NCI-H748 (cell line): ENCODE measurements around the gene TMEM52.

Experiments
- DNase-seq: peaks from one replicate; lab custom pipeline; 2025; ENCODE audit not compliant: unreplicated experiment; lab: John Stamatoyannopoulos, UW

The TMEM52 gene

GRCh38 chr1:1918901-1919303 lies at the start of gene TMEM52:
Gene TMEM52 (minus strand): TSS chr1:1919279. CDS start chr1:1919265, 14 bp downstream.
- DNase-seq = no peak

GRCh38 chr1:1967879-1968278 lies 48.8 kb upstream of the TMEM52 start:
- no peak for DNase-seq

GRCh38 chr1:1967151-1967550 lies 48.1 kb upstream of the TMEM52 start:
- no peak for DNase-seq

GRCh38 chr1:1966071-1966740 lies 47.1 kb upstream of the TMEM52 start:
- no peak for DNase-seq

- DNase-seq = no peak
These were observed 46.5 kb upstream of the TMEM52 start for GRCh38 chr1:1965546-1965945.

GRCh38 chr1:1964811-1965210 lies 45.7 kb upstream of the TMEM52 start:
- no peak for DNase-seq

GRCh38 chr1:1963570-1963969 lies 44.5 kb upstream of the TMEM52 start:
- no peak for DNase-seq

- DNase-seq = no peak
These were observed 43.7 kb upstream of the TMEM52 start for GRCh38 chr1:1962752-1963151.

- no peak for DNase-seq
These were observed 41.6 kb upstream of the TMEM52 start for GRCh38 chr1:1960480-1961196.

GRCh38 chr1:1959840-1960479 lies 40.9 kb upstream of the TMEM52 start:
- DNase-seq = peak; percentile 75

- DNase-seq = no peak
These were observed 40.4 kb upstream of the TMEM52 start for GRCh38 chr1:1959459-1959839.

GRCh38 chr1:1958071-1958541 lies 39.0 kb upstream of the TMEM52 start:
- no peak for DNase-seq

- no peak for DNase-seq
These were observed 38.5 kb upstream of the TMEM52 start for GRCh38 chr1:1957533-1957961.

- DNase-seq = no peak
These were observed 37.8 kb upstream of the TMEM52 start for GRCh38 chr1:1956586-1957532.

- no peak for DNase-seq
These were observed 37.0 kb upstream of the TMEM52 start for GRCh38 chr1:1956101-1956500.

GRCh38 chr1:1955621-1956094 lies 36.6 kb upstream of the TMEM52 start:
- DNase-seq = no peak

GRCh38 chr1:1954831-1955441 lies 35.9 kb upstream of the TMEM52 start:
- DNase-seq = peak; percentile 8

GRCh38 chr1:1954015-1954414 lies 34.9 kb upstream of the TMEM52 start:
- DNase-seq = no peak

GRCh38 chr1:1950940-1951339 lies 31.9 kb upstream of the TMEM52 start:
- no peak for DNase-seq

- DNase-seq = no peak
These were observed 29.7 kb upstream of the TMEM52 start for GRCh38 chr1:1948783-1949182.
